IPS-NIHi11 (cell line): ENCODE data around the gene H3-3A.
"Not testable (repeated sequence)": the region's sequence is repeated elsewhere in the genome, so short reads cannot be mapped to it uniquely, and the experiment has no call there.

ENCODE experiments used
- DNase-seq: peaks from one replicate; pipeline ENCODE4 v3.0.0; 2012; ENCODE audit warnings: mixed read lengths, low spot score

H3-3A gene

DNA sequence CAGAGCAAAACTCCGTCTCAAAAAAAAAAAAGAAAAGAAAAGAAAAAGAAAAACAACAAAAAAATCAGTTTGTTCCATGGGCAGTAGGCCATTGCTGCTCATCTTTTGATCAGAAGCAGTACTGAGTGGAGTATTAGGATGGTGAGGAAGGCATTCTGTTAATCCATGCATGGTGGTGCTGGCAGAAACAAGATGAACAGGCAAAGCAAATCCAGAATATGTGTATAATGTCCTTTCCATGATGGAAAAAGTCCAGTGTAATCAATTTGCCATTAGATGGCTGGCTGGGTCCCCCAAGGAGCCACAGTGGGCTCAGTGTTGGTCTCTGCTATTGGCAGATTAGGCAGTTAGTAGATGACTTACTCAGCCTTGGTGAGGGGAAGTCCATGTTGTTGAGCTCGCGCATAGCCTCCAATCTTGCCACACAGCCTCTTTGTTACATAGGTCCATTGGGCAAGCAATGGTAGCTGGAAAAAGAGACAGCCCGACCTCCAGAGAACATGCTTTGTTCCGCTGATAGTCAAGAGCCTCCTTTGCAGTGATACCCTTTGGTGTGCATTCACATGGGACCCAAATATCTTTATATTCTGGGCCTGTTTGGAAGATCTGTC, 23.3 kb downstream of the H3-3A start:
- DNase-seq, result no peak

DNA sequence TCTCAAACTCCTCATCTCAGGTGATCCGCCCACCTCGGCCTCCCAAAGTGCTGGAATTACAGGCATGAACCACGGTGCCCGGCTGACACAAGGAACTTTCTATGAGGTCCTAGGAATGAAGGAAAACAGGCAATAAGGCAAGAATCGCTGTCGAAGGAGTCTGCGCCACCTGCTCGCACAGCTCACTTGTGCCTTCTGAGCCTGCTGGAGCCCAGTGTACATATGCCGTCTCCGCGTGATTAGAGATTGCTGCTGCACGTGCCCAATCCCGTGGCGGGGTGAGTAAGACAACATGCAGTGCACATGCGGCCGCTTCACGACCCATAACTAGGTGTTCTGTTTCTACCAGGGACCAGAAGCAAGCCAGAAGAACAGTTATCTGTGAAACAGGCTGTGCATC, 24.3 kb downstream of the H3-3A start:
- no peak for DNase-seq

DNA sequence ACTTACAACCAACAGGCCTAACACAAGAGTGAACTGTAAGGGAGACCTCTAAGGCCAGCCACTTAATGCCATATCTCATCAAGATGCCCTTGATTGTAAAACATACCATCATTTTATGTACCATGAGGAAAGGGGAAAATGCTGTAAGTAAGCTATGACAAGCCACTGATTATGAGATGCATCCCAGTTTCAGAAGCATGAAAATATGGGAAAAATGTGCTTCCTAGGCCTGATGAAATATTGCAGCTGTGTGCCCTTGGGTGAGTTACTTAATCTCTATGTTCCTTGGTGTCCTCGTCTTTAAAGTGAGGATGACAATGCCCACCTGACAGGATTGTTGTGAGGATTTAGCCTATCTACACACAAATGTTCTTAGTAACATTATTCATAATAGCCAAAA, 28.9 kb downstream of the H3-3A start:
- no peak for DNase-seq

DNA sequence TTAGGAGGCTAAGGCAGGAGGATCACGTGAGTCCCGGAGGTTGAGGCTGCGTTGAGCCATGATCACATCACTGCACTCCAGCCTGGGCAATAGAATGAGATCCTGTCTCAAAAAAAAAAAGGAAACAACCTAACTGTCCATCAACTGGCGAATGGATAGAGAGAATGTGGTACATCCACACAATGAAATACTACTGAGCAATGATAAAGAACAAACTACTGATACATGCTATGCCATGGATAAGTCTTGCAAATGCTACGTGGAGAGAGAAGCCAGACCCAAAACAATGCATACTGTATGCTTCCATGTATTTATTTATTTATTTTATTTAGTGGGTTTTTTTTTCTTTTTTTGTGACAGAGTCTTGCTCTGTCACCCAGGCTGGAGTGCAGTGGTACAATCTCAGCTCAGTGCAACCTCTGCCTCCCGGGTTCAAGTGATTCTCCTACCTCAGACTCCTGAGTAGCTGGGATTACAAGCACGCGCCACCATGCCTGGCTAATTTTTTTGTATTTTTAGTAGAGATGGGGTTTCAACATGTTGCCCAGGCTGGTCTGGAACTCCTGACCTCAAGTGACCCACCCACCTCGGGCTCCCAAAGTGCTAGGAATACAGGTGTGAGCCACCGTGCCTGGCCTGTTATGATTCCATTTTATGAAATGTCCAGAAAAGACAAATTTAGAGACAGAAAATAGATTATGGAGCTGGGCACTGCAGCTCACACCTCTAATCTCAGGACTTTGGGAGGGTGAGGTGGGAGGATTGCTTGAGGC, 29.7 kb downstream of the H3-3A start:
- DNase-seq, result not testable (repeated sequence)

DNA sequence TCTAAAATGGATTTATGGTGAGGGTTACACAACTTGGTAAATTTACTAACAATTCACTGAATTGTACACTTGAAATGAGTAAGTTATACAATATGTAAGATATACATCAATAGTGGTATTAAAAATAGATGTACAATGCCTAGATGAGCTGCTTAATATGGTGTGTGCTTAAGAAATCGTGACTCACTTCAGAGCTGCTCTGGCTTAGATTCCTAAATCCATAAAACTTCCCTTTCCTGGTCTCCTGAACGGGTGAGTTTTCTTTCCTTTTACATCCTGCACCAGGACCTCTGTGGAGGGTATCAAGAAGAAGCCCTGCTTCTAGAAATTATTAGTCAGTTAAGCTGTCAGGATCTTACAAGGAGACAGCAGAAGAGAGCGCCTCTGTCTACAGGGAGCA, 30.4 kb downstream of the H3-3A start:
- DNase-seq, result no peak

DNA sequence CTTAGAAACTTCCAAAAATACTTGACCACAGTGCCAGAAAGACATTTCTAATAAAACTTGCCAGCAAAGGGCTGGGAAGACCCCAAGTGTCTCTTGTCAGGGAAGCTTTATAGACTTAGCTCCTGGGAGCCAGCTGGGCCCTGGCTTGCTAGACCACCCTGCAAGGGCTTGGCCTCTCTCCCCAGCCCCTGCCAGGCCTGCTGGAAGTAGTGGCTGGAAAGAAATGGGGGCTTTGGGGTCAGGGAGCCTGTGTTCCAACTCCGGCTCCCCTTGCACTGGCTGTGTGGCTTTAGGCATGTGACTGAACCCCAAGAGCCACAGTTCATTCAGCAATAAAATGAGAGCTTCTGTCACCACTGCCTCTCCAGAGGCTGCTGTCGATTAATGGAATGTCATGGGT, 31.1 kb downstream of the H3-3A start:
- DNase-seq, result no peak

DNA sequence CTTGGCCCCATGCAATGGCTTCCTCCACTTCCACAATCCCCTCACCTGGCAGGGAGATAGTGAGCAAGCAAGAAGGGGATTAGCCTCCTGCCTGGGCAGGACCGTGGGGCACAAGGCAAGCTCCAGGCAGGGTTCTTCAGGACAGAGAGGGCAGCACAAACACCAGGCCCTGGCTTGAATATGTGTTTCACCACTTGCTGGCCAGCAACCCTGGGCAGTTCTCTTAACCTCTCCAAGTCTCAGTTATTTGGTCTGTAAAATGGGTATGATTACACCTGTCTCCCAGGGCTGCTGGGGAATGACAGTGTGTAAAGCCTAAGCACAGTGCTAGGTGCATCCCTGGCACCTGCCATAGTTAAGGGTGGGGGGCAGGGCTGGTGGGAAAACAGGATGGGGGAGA, 31.9 kb downstream of the H3-3A start:
- no peak for DNase-seq

DNA sequence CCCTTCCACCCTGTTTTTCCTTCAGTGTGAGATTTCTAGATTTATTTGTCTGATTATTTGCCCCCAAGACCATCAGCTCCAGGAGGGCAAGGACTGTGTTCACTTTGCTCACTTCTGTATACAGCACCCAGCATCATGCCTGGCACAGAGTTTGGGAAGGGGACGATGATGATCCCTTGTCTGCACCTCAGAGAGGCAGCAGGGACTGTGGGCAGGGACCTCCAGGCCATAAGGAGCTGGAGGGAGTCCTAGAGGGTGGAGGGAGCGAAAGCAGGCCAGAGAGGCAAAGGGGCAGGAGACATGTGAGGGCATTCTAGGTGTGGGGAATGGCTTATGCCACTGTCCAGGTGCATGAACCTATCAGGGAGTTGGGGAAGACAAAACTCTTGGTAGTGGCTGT, 32.8 kb downstream of the H3-3A start:
- DNase-seq, result no peak

DNA sequence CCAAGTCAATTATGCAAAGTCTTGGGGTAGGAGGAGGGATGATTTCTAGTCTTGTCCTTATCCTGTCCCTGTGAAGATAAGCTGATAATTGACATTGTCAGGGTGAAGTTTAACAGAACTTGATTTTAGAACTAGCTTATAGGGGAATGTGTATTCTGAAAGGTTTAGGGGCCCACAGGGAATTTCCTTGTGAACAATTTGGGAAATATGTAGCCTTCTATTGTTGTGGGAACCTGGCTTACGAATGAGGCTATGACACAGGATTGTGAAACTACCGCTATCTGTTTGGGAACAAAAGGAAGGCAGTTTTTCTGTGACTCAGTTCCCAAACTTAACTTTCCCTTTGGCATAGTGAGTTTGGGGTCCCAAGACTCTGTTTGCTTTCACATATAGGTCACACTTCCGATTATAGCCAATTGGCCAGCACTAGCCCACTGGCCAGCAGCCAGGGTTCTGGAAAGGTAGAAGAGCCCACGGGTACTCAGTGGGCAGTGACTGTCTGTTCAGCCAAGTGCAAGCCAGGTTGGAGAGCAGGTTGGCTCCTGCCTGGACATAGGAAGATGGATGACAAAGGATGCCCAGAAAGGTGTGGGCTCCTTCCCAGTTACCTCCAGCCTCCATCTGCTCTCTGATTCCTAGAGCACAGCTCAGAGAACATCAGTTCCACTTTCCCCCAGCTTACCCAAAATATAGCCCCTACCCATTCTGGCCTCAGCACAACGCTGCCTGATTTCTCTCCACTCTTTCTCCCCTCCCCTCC, 35.5 kb downstream of the H3-3A start:
- DNase-seq, result no peak

DNA sequence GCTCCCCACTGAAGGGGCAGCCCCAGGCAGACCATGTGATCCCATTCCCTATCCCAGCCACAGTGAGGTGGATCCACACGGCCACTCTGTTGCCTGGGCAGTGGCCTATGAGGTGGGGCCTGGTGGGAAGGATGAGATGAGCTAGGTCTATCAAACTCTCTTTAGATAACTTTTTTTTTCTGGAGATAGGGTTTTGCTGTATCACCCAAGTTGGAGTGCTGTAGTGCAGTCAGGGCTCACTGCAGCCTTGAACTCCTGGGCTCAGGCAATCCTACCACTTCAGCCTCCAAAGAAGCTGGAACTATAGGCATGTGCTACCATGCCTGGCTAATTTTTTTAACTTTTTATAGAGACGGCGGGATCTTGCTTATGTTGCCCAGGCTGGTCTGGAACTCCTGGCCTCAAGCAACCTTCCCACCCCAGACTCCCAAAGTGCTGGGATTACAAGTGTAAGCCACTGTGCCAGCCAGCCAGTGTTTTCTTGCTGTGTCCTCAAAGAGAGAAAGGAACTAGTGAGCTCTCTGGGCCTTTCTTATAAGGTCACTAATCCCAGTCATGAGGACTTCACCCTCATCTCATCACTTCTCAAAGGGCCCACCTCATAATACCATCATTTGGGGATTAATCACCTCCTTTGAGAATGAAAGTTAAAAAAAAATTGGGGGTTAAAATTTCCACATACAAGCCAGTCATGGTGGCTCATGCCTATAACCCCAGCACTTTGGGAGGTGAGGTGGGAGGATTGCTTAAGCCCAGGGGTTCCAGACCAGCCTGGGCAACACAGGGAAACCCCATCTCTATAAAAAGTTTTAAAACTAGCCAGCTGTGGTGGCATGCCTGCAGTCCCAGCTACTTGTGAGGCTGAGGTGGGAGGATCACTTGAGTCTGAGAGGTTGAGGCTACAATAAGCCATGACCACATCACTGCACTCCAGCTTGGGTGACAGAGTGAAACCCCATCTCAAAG, 36.6 kb downstream of the H3-3A start:
- DNase-seq, result no peak

DNA sequence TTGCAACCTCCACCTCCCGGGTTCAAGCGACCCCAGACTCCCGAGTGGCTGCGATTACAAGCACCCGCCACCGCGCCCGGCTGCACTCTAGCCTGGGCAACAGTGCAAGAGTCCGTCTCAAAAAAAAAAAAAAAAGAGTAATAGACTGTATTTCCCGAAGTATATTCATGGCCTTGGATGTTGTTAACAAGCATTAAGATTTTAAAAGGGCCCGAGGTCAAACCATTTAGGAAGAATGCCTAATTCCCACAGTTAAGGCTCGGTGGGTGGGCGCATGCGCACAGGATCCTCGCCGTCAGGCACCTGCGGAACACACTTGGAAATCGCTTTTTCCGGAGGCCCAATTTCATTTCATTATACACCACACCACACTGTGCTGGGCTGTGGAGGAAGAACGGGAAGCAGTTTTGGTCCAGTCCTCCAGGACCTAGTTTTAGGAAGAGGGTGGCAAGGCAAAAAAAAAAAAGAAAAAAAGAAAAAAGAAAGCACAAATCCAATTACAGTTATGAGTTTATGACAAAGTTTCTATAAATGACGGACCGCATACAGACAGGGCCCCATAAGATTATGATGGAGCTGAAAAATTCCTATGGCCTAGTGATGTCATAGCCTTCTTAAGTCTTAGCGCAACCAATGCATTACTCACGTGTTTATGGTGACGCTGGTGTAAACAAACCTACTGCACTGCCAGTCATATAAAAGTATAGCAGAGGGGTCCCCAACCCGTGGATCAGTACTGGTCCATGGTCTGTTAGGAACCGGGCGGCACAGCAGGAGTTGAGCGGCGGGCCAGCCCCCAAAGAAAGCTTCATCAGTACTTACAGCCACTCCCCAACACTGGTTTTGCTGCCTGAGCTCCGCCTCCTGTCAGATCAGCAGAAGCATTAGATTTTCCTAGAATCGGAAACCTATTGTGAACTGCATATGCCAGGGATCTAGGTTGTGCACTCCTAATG, 38.2 kb downstream of the H3-3A start:
- DNase-seq, result peak; percentile 86

DNA sequence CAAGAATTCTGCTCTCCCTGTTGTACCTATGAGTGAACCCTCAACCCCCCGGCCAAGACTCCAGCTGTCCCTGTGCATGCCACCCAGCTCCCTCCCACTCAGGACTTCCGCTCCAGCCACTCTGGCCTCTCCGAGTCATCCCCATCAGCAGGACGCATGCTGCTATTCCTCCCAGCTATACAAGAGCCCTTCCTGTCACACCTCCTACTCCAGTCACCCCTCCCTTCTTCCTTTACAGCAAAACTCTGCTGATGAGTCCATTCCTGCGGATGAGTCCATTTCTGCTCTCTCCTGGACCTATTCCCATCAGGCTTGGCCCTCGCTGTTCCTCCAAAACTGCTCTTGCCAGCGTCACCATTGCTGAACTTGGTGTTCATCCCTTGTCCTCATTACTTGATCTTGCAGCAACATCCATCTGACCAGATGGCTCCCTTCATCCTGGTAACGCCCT, 42.2 kb downstream of the H3-3A start:
- no peak for DNase-seq

DNA sequence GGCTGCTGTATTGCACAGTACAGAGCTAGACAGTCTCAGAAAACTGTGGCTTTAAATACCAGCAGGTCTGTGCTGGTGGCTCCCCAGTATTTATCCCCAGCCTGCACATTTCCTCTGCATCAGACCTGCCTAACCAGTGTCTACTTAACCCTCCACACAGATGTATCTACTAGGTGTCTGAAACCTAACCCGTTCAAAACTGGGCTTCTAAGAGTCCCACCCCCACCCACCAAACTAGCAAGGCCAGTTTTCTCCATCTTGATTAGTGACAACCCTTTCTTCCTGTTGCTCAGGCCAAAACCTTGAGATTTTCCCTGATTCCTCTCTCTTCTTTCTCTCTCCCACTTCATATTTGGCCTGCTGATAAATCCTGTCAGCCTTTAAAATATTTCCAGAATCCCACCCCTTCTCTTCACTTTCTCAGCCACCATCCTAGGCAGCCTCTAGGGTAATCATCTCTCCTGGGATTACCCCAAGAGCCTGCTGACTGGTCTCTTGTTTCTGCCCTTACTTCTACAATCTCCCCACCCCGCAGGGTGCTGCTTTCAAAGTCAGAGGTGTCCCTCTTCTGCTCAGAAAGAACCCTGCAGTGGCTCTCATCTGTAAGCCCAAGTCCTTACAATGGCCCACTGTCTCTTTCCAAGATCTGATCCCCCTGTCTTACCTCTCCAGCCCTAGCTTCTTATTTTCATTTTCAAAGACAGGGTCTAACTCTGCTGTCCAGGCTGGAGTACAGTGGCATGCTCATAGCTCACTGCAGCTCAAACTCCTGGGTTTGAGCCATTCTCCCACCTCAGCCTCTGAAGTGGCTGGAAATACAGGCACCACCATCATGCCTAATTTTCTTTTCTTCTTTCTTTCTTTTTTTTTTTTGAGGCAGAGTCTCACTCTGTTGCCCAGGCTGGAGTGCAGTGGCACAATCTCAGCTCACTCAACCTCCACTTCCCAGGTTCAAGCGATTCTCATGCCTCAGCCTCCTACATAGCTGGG, 45.2 kb downstream of the H3-3A start:
- DNase-seq, result peak; percentile 27

DNA sequence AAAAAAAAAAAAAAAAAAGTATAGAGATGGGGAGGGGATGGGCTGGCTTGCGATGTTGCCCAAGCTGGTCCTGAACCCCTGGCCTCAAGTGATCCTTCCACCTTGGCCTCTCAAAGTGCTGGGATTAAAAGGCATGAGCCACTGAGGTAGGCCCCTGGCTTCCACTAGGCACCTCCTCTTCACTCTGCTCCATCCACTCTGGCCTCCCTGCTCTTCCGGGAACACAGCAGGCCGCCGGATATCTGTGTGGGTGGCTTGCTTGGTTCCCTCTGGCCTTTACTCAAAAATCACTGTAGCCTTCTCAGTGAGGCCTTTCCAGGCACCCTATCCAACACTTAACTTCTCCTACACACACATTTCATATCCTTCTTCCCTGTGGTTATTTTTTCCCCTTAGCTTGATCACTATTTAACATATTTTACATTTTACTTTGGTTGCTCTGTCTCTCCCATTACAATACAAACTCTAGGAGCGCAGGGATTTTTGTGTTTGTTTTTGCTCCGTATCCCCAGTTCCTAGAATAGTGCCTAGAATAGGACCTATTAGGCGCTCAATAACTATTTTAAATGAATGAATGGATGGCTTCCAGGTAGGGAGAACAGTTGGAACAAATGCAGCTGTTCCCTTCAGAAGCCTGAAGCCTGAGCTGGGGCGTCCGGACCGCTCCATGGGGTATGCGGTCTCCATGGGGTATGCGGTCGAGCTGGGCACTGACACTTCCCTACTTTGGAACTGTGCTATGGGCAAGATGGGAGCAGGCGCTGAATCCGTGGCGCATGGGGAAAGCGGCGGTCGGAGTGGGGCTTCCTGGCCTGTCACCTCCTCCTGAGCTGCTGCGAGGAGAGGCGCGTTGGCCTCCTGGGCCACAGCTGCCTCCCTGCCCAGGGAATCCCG, 46.7 kb downstream of the H3-3A start:
- peak; percentile 38 for DNase-seq

DNA sequence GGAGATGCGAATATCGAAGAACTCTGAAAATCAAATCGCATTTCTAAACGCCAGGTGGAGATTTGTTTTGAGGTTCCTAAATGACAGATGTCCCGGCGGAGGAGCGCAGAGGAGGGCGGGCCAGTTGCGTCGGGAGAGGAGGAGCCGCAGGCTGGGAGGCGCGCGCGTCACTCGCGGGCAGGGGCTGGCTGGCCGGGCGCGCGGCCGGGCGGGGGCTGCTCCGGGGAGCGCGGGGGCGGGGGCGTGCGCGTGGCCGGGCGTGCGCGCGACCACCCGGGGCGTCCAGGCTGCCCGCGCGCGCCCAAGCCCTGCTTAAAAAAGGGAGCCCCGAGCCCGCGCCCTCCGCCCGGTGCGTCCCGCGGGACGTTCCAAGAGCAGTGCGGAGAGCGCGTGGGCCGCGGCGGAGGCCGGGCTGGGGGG, 47.3 kb downstream of the H3-3A start:
- peak; percentile 99 for DNase-seq

DNA sequence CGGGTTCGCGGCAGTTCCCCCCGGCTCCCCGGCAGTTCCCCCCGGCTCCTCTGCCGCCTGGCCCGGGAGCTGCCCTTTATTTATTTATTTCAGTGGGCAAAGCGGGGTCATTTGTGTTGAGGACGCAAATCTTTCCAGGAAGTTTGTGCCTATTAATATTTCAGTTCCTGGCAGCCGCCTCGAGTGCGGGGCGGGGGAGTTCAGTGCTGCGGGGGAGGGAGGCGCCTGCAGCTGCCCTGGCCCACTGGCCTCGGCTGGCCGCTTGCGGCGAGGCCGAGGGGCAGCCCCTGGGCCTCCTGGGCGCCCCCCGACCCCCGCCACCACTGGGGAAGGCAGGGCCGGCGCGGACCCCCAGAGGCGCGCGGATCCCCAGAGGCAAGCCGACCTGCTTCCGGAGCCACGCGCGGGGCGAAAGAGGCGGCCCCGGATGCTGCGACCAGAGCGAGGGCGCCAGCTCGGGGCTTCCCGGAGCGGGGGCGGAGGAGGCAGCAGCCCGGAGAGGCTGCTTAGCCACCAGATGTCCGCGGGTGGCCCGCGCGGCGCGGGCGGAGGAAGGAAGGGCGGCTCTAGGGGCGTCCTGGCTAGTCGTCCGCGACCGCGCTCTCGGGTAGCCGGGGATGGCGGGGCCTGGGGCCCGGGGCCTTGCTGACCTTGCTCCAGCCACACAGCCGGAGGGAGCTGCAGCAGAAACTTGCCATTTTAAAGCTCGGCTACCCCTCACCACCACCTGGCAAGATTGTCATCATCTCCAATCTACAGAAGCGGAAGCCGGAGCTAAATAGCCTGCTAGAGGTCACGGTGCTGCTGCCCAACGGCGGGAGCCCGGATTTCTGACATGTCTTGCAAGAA, 48.0 kb downstream of the H3-3A start:
- peak; percentile 78 for DNase-seq

DNA sequence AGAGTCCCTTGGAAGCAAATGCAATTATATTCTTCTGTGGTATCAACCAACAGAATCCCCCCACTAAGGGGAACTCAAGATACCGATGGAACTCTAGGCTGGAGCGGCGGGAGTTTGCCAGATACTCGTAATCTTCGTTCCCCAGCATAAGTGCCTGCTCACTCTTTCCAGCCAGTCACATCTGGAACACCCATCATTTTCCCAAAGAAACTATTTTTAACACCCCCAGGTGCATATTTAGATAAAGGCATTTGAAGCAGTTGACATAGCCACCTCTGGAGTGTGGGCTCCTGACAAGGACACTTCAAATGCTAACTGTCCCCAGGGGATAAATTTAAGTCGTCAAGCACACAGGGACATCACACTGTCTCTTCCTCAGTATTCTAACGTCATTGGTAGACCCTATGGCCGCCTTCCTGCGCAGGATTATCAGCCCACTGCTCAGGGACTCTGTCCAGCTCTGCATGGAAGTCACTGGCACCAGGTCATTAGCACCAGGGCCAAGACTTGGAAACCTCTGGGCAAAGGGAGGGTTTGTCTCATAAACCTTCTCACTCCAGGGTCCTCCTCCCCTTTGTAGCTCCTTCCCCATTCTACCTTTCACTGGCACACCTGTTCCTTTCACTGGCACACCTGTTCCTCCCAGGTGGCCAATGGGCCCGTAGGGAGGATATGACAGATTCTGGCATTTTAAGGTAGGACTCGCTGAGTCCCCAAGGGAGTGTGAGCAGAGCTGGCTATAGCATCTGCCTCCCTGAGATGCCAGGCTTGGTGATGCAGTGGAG, 48.8 kb downstream of the H3-3A start:
- DNase-seq, result no peak
